Gastroesophageal sphincter (tissue), 4 donors: Measurements from ENCODE around the gene BCR. TPM values are rescaled to one million over a fixed set of nuclear protein-coding genes. Genes with fewer than 3 reads are reported as not detected.

Source experiments
- ATAC-seq: fragments of 150-250 bp; one replicate; pipeline ENCODE4 v1.9.1; 2016; ENCODE audit warnings: mild to moderate bottlenecking, moderate library complexity
- H3K27ac ChIP-seq, 4 donors: fragments of 200-600 bp; sonication (generic) in 3 of 4; 1 replicate in 3 of 4; 2 replicates in 1 of 4; pipeline ENCODE4 v1.5.1; 2016 to 2019
- H3K27me3 ChIP-seq: fragments of 200-600 bp; sonication (generic); one replicate; pipeline ENCODE4 v1.5.1; 2019
- H3K36me3 ChIP-seq, 2 donors: fragments of 200-600 bp; sonication (generic); one replicate each; pipeline ENCODE4 v1.5.1; 2019; ENCODE audit warnings: control low read depth in 1 of 2
- H3K4me1 ChIP-seq, 3 donors: fragments of 200-600 bp; sonication (generic); 1 replicate in 2 of 3; 2 replicates in 1 of 3; pipeline ENCODE4 v1.5.1; 2016 to 2019; ENCODE audit warnings: control low read depth in 2 of 3
- H3K4me3 ChIP-seq, 2 donors: fragments of 200-600 bp; sonication (generic); one replicate each; pipeline ENCODE4 v1.5.1; 2019; ENCODE audit warnings: mild to moderate bottlenecking in 1 of 2, moderate library complexity in 1 of 2
- H3K9me3 ChIP-seq, 3 donors: fragments of 200-600 bp; sonication (generic); one replicate each; pipeline ENCODE4 v1.5.1; 2017 to 2019; ENCODE audit warnings: control low read depth in 2 of 3
- CTCF ChIP-seq, 4 experiments: fragments of 200-600 bp in 2 of 4; fragments of 450-650 bp in 2 of 4; sonication (generic) in 1 of 4; IDR thresholded peaks; one replicate each; pipeline ENCODE4 v1.5.1; 2017 to 2019; ENCODE audit warnings: antibody characterized with exemption in 4 of 4, mild to moderate bottlenecking in 2 of 4, moderate library complexity in 2 of 4
- EP300 ChIP-seq: sonication (generic); formaldehyde crosslinking; IDR thresholded peaks from one replicate; pipeline ENCODE4 v1.6.1; 2017; ENCODE audit warnings: antibody characterized with exemption, mild to moderate bottlenecking
- POLR2A ChIP-seq, 2 donors: fragments of 450-650 bp; IDR thresholded peaks; one replicate each; pipeline ENCODE4 v1.6.1; 2017; ENCODE audit warnings: antibody characterized with exemption in 2 of 2, mild to moderate bottlenecking in 2 of 2, moderate library complexity in 1 of 2
- POLR2AphosphoS5 ChIP-seq: sonication (generic); formaldehyde crosslinking; IDR thresholded peaks from one replicate; pipeline ENCODE4 v1.6.1; 2017; ENCODE audit warnings: antibody characterized with exemption
- WGBS, 2 donors: methylation state at CpG; one replicate each; pipeline ENCODE4 v1.1.5; 2018; ENCODE audit warnings: low coverage in 1 of 2; 5-methylcytosine and 5-hydroxymethylcytosine counted together
- total RNA-seq, 4 donors: library from RNA; depleted of rRNA; stranded (reverse); fragments of >200 nt; gene quantifications; one replicate each; pipeline ENCODE4 v1.1.0, GENCODE V29; 2016

Gene BCR
- total RNA-seq, 4 donors from 2014 or later, result 39.2 to 81.1 (median 46.2) TPM

DNA sequence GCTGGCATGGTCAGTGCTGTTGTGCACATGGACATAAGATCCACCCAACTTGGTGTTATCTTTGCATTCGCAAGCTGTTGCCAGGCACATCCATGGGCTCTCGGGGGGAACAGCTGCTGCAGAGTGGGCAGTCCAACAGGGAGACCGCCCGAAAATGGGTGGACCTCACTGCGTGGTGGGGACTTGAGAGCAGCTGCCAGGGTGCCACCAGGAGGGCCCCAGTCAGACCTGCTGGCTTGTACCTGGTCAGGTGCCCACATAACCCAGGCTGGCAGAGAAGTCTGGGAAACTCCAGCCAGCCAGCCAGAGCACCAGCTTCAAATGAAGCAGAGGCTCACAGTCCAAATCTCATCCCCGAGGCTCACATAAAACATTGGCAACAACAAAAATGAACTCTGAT lies 120.2 kb downstream of the BCR start:
- no peak for ATAC-seq
- peaks cover 0 to 83% of the 10 kb centered on the region in 2 donors for H3K36me3 ChIP-seq

DNA sequence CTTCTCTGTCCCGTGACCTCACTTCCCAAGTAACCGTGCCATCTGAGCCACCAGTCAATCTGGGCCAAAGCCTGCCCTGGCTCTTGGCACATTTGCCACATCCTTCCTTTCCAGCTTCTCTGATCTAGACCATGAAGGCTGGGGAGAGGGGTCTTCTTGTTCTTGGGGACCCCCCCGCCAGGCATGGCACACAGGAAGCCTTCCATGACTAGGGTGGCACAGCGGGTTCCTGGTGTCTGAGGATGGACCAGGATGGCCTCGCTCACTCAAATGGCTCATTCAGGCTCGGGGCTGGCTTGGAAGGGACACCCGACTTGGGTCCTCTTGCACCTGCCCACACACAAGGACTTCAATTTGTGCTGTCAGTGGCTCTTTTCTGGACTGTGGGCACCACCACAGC lies 121.3 kb downstream of the BCR start:
- H3K4me3 ChIP-seq, result no peak overlapping the region
- 90% methylated on average over 2 of the region's 7 CpGs; no CpG with 5 or more reads in 1 of the 2 donors for WGBS, 2 donors
- peak overlapping the region in 1 of 4 donors; percentile 1 for H3K27ac ChIP-seq
- no peaks in the 10 kb centered on the region for H3K9me3 ChIP-seq
- ATAC-seq, result no peak
- H3K36me3 ChIP-seq, result peaks cover 0 to 71% of the 10 kb centered on the region in 2 donors
- TF ChIP-seq EP300, result no peak
- no peak for TF ChIP-seq POLR2A (IDR thresholded peaks at IDR 0.05)
- TF ChIP-seq POLR2AphosphoS5, result no peak
- TF ChIP-seq CTCF (IDR thresholded peaks at IDR 0.05), result no peak
- no peaks in the 10 kb centered on the region for H3K27me3 ChIP-seq
- H3K4me1 ChIP-seq, result peaks cover 0 to 24% (median 11%) of the 10 kb centered on the region in 3 donors

More for the DNA sequence above, 120.2 kb downstream of the BCR start:
- no peak overlapping the region for H3K27ac ChIP-seq
- TF ChIP-seq CTCF (IDR thresholded peaks at IDR 0.05) (no peak), POLR2A (IDR thresholded peaks at IDR 0.05) (no peak), POLR2AphosphoS5 (no peak), EP300 (no peak)
- 100% methylated on average over 3 of the region's 6 CpGs; no CpG with 5 or more reads in 1 of the 2 donors for WGBS, 2 donors
- no peaks in the 10 kb centered on the region for H3K9me3 ChIP-seq
- H3K27me3 ChIP-seq, result no peaks in the 10 kb centered on the region
- peaks cover 0 to 12% (median 6%) of the 10 kb centered on the region in 3 donors for H3K4me1 ChIP-seq
- H3K4me3 ChIP-seq, result no peak overlapping the region

DNA sequence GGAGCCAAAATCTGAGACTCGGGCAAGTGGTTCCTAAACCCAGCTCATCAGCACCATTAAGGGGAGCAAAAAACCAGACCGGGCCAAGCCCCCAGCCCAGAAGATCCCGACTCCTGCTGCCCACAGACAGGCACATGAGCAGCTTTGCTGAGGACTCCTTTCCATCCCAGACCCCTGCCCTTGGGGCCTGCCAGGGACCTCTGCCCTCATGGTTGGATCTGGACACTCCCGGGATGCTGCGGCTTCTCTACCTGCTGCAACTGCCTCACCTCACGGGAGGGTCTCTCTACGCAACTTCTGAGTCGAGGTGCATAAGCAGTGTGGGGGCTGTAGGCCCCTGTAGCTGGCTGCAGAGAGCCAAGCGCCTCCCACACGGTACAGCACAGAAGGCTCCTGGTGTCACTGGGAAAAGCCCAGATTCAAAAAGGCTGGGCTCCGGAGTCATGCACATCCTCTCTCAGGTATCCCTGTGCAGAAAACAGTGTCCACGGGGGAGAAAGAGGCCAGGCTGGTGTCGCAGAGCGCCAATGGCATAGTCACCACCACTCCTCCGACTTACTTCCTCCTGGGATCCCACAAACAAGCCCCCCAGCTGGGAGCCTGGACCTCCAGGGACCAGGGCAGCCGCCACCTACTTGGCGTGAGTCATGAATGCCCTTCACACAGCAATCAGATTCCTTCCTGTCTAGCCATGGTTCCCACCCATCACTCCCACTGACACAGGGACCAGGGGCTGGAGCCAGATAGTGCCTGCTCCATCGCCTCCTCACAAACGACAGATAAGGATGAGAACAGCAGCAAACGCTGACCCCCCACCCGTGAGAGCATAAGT lies 122.1 kb downstream of the BCR start:
- peaks cover 0 to 29% (median 11%) of the 10 kb centered on the region in 3 donors for H3K4me1 ChIP-seq
- H3K27me3 ChIP-seq, result no peaks in the 10 kb centered on the region
- H3K27ac ChIP-seq, result peak overlapping the region in 2 of 4 donors; percentile 3 to 4
- TF ChIP-seq POLR2AphosphoS5 (no peak), EP300 (no peak), POLR2A (IDR thresholded peaks at IDR 0.05) (no peak), CTCF (IDR thresholded peaks at IDR 0.05) (no peak)
- WGBS, 2 donors, result 77 to 79% methylated on average over 3 to 7 of the region's 21 CpGs
- ATAC-seq, result no peak
- H3K4me3 ChIP-seq, result no peak overlapping the region
- no peaks in the 10 kb centered on the region for H3K9me3 ChIP-seq
- H3K36me3 ChIP-seq, result peaks cover 0 to 63% of the 10 kb centered on the region in 2 donors

DNA sequence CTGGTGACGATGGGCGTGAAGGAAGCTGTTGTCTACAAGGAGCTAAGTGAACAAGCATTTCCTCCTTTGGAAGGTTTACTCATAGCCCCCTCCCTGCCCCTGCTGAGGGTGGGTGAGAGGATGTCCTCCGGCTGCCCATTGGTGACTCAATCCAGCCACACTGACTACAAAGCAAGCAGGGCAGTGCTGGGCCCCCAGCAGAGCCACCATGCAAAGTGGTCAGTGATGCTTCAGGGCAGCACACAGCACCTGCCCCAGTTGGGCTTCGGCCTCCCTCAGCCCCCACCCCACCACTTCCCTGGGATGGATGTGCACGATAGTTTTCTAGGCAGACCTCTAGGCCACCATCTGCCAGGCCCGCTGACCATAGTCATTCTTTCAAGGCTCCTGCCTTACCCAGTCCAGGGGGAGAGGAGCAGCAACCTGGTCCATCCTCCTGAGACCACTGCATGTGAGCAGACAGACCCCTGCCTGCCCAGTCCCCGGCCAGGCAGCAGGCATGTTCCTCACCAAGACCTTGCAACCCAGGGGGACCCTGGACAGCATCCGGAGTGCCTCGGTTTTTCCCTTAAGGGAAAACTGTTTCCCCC lies 125.1 kb downstream of the BCR start:
- Histone ChIP-seq H3K27me3 (no peaks in the 10 kb centered on the region), H3K4me3 (peak overlapping the region in 1 of 2 donors; percentile 24)
- ATAC-seq, result peak; percentile 48

More for the DNA sequence above, 125.1 kb downstream of the BCR start:
- Histone ChIP-seq H3K27ac (peak overlapping the region; percentile 76 to 89 (median 84)), H3K9me3 (no peaks in the 10 kb centered on the region), H3K36me3 (peaks cover 0 to 33% of the 10 kb centered on the region in 2 donors), H3K4me1 (peaks cover 0 to 29% (median 11%) of the 10 kb centered on the region in 3 donors)
- no peak for TF ChIP-seq CTCF (IDR thresholded peaks at IDR 0.05)
- TF ChIP-seq EP300, result no peak
- TF ChIP-seq POLR2AphosphoS5, result peak; percentile 15
- 7 to 45% methylated on average over 2 to 3 of the region's 9 CpGs for WGBS, 2 donors
